ENCODE results near the gene RAPGEF5.
"Not testable (repeated sequence)": the region's sequence is repeated elsewhere in the genome, so short reads cannot be mapped to it uniquely, and the experiment has no call there.

GRCh38 chr7:22078872-22079271, 278.1 kb downstream of the RAPGEF5 start:
- TF ChIP-seq NRF1 (IDR thresholded peaks at IDR 0.05; ENCODE audit: low read depth, low read length); CTCF (IDR thresholded peaks at IDR 0.05); FOXM1 (IDR thresholded peaks at IDR 0.05; ENCODE audit: low read depth); SIN3A (IDR thresholded peaks at IDR 0.05; ENCODE audit: borderline replicate concordance, low read depth, low read length); POLR2AphosphoS5 (IDR thresholded peaks at IDR 0.05; ENCODE audit: low read depth, low read length): not testable (repeated sequence)
